Renal pelvis (tissue), 3 donors: ENCODE data around the gene SLC51A. TPM values are rescaled to one million over a fixed set of nuclear protein-coding genes. Genes with fewer than 3 reads are reported as not detected.

ENCODE experiments used
- polyA plus RNA-seq, 3 donors: library from polyadenylated mRNA; unstranded; fragments of 120-200 nt; gene quantifications; one replicate each; pipeline ENCODE4 v1.2.1, GENCODE V29; 2013; ENCODE audit not compliant: insufficient read length in 3 of 3

SLC51A gene
- polyA plus RNA-seq, 3 donors, result 11.3 to 18.2 (median 17.8) TPM

Other genes with a start within 250 kb of the SLC51A start
- gene TFRC, start 134.4 kb upstream of the SLC51A start, polyA plus RNA-seq, result 10 to 100 TPM; 43.2 to 62.5 (median 46.1) TPM
- gene ZDHHC19, start 5.1 kb upstream of the SLC51A start, polyA plus RNA-seq, result under 1 TPM; 0.16 to 0.40 (median 0.39) TPM
- 10 to 100 TPM; 36.8 to 44.4 (median 39.8) TPM for gene PCYT1A, start 71.2 kb downstream of the SLC51A start, polyA plus RNA-seq
- 10 to 100 TPM; 32.5 to 38.0 (median 37.8) TPM for gene DYNLT2B, start 101.7 kb downstream of the SLC51A start, polyA plus RNA-seq
- under 1 TPM; 0.18 to 0.21 (median 0.19) TPM for gene TM4SF19, start 121.9 kb downstream of the SLC51A start, polyA plus RNA-seq
- 10 to 100 TPM; 27.3 to 37.9 (median 33.8) TPM for gene UBXN7, start 215.9 kb downstream of the SLC51A start, polyA plus RNA-seq